ENCODE results near the gene CPLX4.

DNA sequence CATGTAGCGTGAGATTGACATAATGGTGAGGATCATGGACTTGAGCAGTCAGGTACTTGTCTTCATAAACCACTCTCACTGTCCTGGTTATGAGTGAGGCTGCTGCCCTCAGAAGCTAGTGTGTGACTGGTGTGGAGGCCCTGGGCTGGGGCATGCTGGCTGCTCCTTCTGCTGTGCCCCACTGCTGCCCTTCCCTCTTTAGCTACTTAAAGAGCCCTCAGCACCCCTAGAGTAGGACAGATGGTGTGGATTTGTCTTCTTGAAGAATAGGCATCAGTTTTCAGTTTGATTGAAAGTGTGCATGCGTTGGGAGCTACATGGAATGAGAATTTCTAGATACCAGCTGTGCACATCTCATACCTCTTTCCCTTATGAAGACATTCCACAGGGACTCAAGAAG lies 15.4 kb downstream of the CPLX4 start:
- no peak for TF ChIP-seq CTCF (IDR thresholded peaks at IDR 0.05; ENCODE audit: control extremely low read depth in 1 of 3, insufficient read depth in 1 of 3, low read depth in 1 of 3, low read length in 3 of 3)
- TF ChIP-seq EGR1 (IDR thresholded peaks at IDR 0.05; ENCODE audit: borderline replicate concordance, low read depth, low read length) = no peak
- TF ChIP-seq EP300 (IDR thresholded peaks at IDR 0.05; ENCODE audit: borderline replicate concordance in 1 of 2, low read depth in 2 of 2, low read length in 2 of 2) = no peak
- no peak for TF ChIP-seq TBP (IDR thresholded peaks at IDR 0.05; ENCODE audit: low read depth, low read length)
- TF ChIP-seq, protein P1, sequence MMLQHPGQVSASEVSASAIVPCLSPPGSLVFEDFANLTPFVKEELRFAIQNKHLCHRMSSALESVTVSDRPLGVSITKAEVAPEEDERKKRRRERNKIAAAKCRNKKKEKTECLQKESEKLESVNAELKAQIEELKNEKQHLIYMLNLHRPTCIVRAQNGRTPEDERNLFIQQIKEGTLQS (IDR thresholded peaks at IDR 0.05; ENCODE audit: insufficient read depth, low read depth, low read length) = no peak
- TF ChIP-seq BCL11A (IDR thresholded peaks at IDR 0.05; ENCODE audit: low read depth in 2 of 2, low read length in 2 of 2) = no peak
- TF ChIP-seq GTF2F1 (IDR thresholded peaks at IDR 0.05; ENCODE audit: borderline replicate concordance, low read depth, low read length) = no peak
- no peak for TF ChIP-seq POLR2AphosphoS5 (IDR thresholded peaks at IDR 0.05; ENCODE audit: low read depth, low read length)
- TF ChIP-seq CREB1 (IDR thresholded peaks at IDR 0.05) = no peak
- no peak for TF ChIP-seq RAD21 (IDR thresholded peaks at IDR 0.05 in 1 of 2, conservative IDR thresholded peaks at IDR 0.05 in 1 of 2; ENCODE audit: low read depth in 2 of 2, low read length in 2 of 2)

All from H1 (cell line).